ENCODE results near the gene BEND3. TPM values are rescaled to one million over a fixed set of nuclear protein-coding genes. Genes with fewer than 3 reads are reported as not detected.

Gene BEND3
- total RNA-seq, 4 donors from 2014 or later, result 1.5 to 9.1 (median 3.4) TPM

DNA sequence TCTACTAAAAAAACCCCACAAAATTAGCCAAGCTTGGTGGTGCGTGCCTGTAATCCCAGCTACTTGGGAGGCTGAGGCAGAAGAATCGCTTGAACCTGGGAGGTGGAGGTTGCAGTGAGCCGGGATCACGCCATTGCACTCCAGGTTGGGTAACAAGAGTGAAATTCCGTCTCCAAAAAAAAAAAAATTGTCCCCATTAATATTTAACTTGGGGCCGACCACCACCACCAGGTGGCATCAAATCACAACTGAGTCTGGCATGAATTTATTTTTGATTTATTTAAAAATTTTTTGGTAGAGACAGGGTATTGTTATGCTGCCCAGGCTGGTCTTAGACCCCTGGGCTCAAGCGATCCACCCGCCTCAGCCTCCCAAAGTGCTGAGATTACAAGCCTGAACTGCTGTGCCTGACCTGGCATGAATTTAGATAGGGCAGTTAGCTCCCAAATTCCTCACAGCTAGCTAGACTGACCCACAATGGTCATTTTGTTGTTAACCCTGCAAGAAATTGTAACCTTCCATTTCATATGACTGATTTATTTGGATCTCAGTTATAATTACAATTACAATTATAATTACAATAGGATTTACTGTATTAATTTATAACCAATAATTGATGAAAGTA is 17.1 kb upstream of the BEND3 start:
- H3K4me3 ChIP-seq, result no peak overlapping the region
- TF ChIP-seq, protein P1, sequence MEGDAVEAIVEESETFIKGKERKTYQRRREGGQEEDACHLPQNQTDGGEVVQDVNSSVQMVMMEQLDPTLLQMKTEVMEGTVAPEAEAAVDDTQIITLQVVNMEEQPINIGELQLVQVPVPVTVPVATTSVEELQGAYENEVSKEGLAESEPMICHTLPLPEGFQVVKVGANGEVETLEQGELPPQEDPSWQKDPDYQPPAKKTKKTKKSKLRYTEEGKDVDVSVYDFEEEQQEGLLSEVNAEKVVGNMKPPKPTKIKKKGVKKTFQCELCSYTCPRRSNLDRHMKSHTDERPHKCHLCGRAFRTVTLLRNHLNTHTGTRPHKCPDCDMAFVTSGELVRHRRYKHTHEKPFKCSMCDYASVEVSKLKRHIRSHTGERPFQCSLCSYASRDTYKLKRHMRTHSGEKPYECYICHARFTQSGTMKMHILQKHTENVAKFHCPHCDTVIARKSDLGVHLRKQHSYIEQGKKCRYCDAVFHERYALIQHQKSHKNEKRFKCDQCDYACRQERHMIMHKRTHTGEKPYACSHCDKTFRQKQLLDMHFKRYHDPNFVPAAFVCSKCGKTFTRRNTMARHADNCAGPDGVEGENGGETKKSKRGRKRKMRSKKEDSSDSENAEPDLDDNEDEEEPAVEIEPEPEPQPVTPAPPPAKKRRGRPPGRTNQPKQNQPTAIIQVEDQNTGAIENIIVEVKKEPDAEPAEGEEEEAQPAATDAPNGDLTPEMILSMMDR (IDR thresholded peaks at IDR 0.05), result peak in 2 of 4 experiments; percentile 9 to 12
- TF ChIP-seq POLR2A (IDR thresholded peaks at IDR 0.05), result no peak
- intact Hi-C loops (cut with DNase I; ENCODE audit: low total_unique reads), result no loop called here

DNA sequence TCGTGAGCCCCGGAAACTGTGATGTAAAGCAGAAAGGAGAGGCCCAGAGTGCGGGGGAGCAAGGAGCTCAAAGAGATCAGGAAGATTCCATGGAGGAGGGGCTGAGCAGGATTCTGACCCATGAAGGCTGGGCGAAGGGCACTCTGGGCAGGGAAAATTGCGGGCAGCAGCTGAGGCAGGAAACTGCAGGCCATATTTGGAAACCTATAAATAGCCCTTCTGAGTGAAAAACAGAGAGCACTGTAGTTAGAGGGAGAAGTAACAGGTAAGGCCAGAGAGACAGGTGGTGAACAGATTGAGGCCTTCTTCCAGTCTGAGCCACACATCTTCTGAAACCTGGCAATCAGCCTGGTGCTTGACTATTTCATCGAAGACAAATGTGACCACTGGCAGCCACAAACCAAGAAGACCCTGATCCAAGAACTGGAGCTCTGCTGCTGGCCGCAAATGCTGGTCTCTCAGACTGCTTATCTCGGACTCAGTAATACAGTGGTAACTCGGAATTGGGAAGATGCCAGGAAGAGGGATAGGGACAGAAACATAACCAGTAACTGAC is 14.1 kb upstream of the BEND3 start:
- H3K9me3 ChIP-seq, result no peaks in the 10 kb centered on the region
- DNase-seq, result no peak
- TF ChIP-seq, protein P1 (IDR thresholded peaks at IDR 0.05), result no peak
- no peak for TF ChIP-seq POLR2A (IDR thresholded peaks at IDR 0.05)
- H3K36me3 ChIP-seq, result no peaks in the 10 kb centered on the region
- H3K4me1 ChIP-seq, result no peaks in the 10 kb centered on the region
- intact Hi-C loops (cut with DNase I; ENCODE audit: low total_unique reads), result no loop called here
- no peak overlapping the region for H3K4me3 ChIP-seq
- H3K27ac ChIP-seq, result no peak overlapping the region
- no peaks in the 10 kb centered on the region for H3K27me3 ChIP-seq

More for the DNA sequence above, 17.1 kb upstream of the BEND3 start:
- DNase-seq, result no peak
- Histone ChIP-seq H3K9me3 (no peaks in the 10 kb centered on the region), H3K36me3 (no peaks in the 10 kb centered on the region), H3K27ac (no peak overlapping the region), H3K27me3 (no peaks in the 10 kb centered on the region), H3K4me1 (no peaks in the 10 kb centered on the region)

DNA sequence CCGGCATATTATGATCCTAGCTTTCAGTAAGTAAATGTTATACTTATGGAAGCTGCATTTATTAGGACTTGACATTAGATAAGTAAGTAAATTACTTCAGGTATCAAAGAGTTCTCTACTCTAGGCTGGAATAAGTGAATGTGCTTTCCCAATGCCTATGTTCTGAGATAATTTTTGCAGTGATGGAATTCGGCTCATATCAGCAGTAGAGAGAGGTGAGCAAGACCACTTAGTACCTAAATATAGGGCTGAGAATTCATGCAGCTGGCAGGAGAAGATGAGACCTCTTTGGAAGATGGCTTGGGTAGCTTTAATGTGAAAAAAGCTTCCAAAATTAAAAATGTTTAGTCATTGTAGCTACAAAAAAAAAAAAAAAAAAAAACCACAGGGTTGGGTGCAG is 13.3 kb upstream of the BEND3 start:
- Histone ChIP-seq H3K4me3 (no peak overlapping the region), H3K36me3 (no peaks in the 10 kb centered on the region), H3K27ac (no peak overlapping the region), H3K27me3 (no peaks in the 10 kb centered on the region), H3K4me1 (no peaks in the 10 kb centered on the region), H3K9me3 (no peaks in the 10 kb centered on the region)
- TF ChIP-seq POLR2A (IDR thresholded peaks at IDR 0.05), result no peak
- TF ChIP-seq, protein P1 (IDR thresholded peaks at IDR 0.05), result no peak
- intact Hi-C loops (cut with DNase I; ENCODE audit: low total_unique reads), result no loop called here
- no peak for DNase-seq

DNA sequence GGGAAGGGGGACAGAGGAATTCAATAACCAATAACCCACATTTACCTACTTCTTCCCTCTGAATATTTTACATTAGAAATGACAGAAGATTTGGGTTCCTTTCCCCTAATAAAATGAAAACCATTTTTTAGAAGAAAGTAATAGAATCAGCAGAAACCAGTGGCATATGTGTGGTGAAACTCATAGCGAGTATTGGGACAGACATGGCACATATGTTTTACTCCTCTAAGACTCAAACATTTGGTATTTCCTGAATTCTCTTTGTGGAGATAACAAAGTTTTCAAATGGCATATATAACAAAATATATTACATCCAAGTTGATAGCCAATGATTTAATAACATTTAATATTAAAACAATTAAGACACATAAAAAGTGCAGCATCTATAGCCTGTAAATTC is 12.9 kb upstream of the BEND3 start:
- TF ChIP-seq, protein P1 (IDR thresholded peaks at IDR 0.05), result no peak
- TF ChIP-seq POLR2A (IDR thresholded peaks at IDR 0.05), result no peak
- H3K4me1 ChIP-seq, result no peaks in the 10 kb centered on the region
- intact Hi-C loops (cut with DNase I; ENCODE audit: low total_unique reads), result no loop called here

DNA sequence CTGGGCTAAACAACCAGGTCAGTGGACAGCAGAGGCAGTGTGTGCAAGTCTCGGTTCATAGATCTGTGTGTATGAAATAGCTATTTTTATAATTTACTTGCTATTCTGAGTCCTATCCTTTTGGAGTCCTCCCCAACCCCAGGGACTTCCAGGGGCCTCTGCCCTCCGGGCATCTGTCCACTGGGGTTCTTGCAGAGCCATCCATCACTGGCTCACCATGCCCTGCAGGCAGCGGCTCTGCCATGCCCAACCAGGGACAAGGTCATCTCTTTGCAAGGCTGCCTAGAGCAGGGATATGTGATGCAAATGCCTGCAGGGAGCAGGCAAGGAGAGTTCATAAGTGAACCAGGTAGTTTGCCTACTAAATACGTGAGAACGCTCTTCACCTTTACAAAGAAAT is 10.5 kb upstream of the BEND3 start:
- TF ChIP-seq, protein P1 (IDR thresholded peaks at IDR 0.05), result no peak
- TF ChIP-seq POLR2A (IDR thresholded peaks at IDR 0.05), result no peak
- H3K4me1 ChIP-seq, result no peaks in the 10 kb centered on the region
- H3K36me3 ChIP-seq, result no peaks in the 10 kb centered on the region
- no peaks in the 10 kb centered on the region for H3K9me3 ChIP-seq
- no peak for DNase-seq
- no peak overlapping the region for H3K27ac ChIP-seq
- no peaks in the 10 kb centered on the region for H3K27me3 ChIP-seq
- H3K4me3 ChIP-seq, result no peak overlapping the region
- intact Hi-C loops (cut with DNase I; ENCODE audit: low total_unique reads), result no loop called here

More for the DNA sequence above, 12.9 kb upstream of the BEND3 start:
- Histone ChIP-seq H3K4me3 (no peak overlapping the region), H3K27me3 (no peaks in the 10 kb centered on the region), H3K9me3 (no peaks in the 10 kb centered on the region), H3K36me3 (no peaks in the 10 kb centered on the region), H3K27ac (no peak overlapping the region)
- no peak for DNase-seq
